Gastroesophageal sphincter (tissue), 4 donors: ENCODE results near the gene SLC7A7. TPM values are rescaled to one million over a fixed set of nuclear protein-coding genes. Genes with fewer than 3 reads are reported as not detected.

Source experiments
- ATAC-seq: fragments of 150-250 bp; one replicate; pipeline ENCODE4 v1.9.1; 2016; ENCODE audit warnings: mild to moderate bottlenecking, moderate library complexity
- H3K27ac ChIP-seq, 4 donors: fragments of 200-600 bp; sonication (generic) in 3 of 4; 1 replicate in 3 of 4; 2 replicates in 1 of 4; pipeline ENCODE4 v1.5.1; 2016 to 2019
- H3K27me3 ChIP-seq: fragments of 200-600 bp; sonication (generic); one replicate; pipeline ENCODE4 v1.5.1; 2019
- H3K36me3 ChIP-seq, 2 donors: fragments of 200-600 bp; sonication (generic); one replicate each; pipeline ENCODE4 v1.5.1; 2019; ENCODE audit warnings: control low read depth in 1 of 2
- H3K4me1 ChIP-seq, 3 donors: fragments of 200-600 bp; sonication (generic); 1 replicate in 2 of 3; 2 replicates in 1 of 3; pipeline ENCODE4 v1.5.1; 2016 to 2019; ENCODE audit warnings: control low read depth in 2 of 3
- H3K4me3 ChIP-seq, 2 donors: fragments of 200-600 bp; sonication (generic); one replicate each; pipeline ENCODE4 v1.5.1; 2019; ENCODE audit warnings: mild to moderate bottlenecking in 1 of 2, moderate library complexity in 1 of 2
- H3K9me3 ChIP-seq, 3 donors: fragments of 200-600 bp; sonication (generic); one replicate each; pipeline ENCODE4 v1.5.1; 2017 to 2019; ENCODE audit warnings: control low read depth in 2 of 3
- CTCF ChIP-seq, 4 experiments: fragments of 200-600 bp in 2 of 4; fragments of 450-650 bp in 2 of 4; sonication (generic) in 1 of 4; IDR thresholded peaks; one replicate each; pipeline ENCODE4 v1.5.1; 2017 to 2019; ENCODE audit warnings: antibody characterized with exemption in 4 of 4, mild to moderate bottlenecking in 2 of 4, moderate library complexity in 2 of 4
- EP300 ChIP-seq: sonication (generic); formaldehyde crosslinking; IDR thresholded peaks from one replicate; pipeline ENCODE4 v1.6.1; 2017; ENCODE audit warnings: antibody characterized with exemption, mild to moderate bottlenecking
- POLR2A ChIP-seq, 2 donors: fragments of 450-650 bp; IDR thresholded peaks; one replicate each; pipeline ENCODE4 v1.6.1; 2017; ENCODE audit warnings: antibody characterized with exemption in 2 of 2, mild to moderate bottlenecking in 2 of 2, moderate library complexity in 1 of 2
- POLR2AphosphoS5 ChIP-seq: sonication (generic); formaldehyde crosslinking; IDR thresholded peaks from one replicate; pipeline ENCODE4 v1.6.1; 2017; ENCODE audit warnings: antibody characterized with exemption
- WGBS, 2 donors: methylation state at CpG; one replicate each; pipeline ENCODE4 v1.1.5; 2018; ENCODE audit warnings: low coverage in 1 of 2; 5-methylcytosine and 5-hydroxymethylcytosine counted together
- total RNA-seq, 4 donors: library from RNA; depleted of rRNA; stranded (reverse); fragments of >200 nt; gene quantifications; one replicate each; pipeline ENCODE4 v1.1.0, GENCODE V29; 2016

The SLC7A7 gene
- total RNA-seq, 4 donors from 2014 or later, result 8.1 to 36.6 (median 23.4) TPM

DNA sequence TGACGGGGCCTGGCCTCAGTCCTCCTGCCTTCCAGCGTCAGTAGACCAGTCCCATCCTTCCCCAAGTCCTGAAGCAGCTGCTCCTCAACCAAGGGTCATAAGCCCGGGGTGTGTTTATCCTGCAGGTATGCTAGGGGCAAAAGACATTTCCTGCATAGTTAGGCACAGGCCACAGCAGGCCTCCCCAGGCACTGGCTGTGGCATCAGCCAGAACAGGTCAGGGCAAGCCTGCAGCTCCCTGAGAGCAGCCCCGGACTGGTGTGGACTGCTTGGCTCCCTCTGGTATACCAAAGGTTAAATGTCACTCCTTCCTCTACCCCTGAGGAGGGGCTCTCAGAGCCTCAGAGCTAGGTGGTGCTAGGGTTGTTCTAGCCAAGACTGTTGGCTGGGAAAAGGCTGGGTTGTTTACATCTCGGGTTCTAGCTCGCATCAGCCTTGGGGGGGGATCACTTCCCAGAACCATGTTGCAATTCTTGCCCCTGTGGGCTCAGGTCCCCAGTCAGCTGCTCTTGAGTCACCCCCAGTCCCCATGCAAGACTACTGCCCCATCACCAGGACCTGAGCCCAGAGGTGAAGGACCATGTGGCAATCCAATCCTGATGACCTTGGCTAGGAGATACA, 24.0 kb upstream of the SLC7A7 start:
- no peaks in the 10 kb centered on the region for H3K9me3 ChIP-seq
- peaks cover 0 to 71% (median 16%) of the 10 kb centered on the region in 3 donors for H3K4me1 ChIP-seq
- no peaks in the 10 kb centered on the region for H3K27me3 ChIP-seq
- peaks cover 0 to 47% of the 10 kb centered on the region in 2 donors for H3K36me3 ChIP-seq
- ATAC-seq, result peak; percentile 51
- peak overlapping the region; percentile 92 to 96 for H3K4me3 ChIP-seq
- H3K27ac ChIP-seq, result peak overlapping the region; percentile 96 to 99 (median 98)
- no peak for TF ChIP-seq EP300
- TF ChIP-seq POLR2AphosphoS5, result peak; percentile 81
- WGBS, 2 donors, result 0 to 40% methylated on average over 1 to 2 of the region's 6 CpGs

- Histone ChIP-seq H3K4me3 (peak overlapping the region; percentile 92 to 96), H3K36me3 (peaks cover 0 to 47% of the 10 kb centered on the region in 2 donors), H3K27ac (peak overlapping the region; percentile 96 to 99 (median 98)), H3K4me1 (peaks cover 0 to 68% (median 16%) of the 10 kb centered on the region in 3 donors), H3K27me3 (no peaks in the 10 kb centered on the region), H3K9me3 (no peaks in the 10 kb centered on the region)
- peak; percentile 18 for ATAC-seq
- 0 to 13% methylated on average over 1 to 3 of the region's 6 CpGs for WGBS, 2 donors
- TF ChIP-seq CTCF (IDR thresholded peaks at IDR 0.05), result no peak
- no peak for TF ChIP-seq POLR2AphosphoS5
- no peak for TF ChIP-seq EP300
- TF ChIP-seq POLR2A (IDR thresholded peaks at IDR 0.05), result no peak
Observed at GRCh38 chr14:22838631-22839041, 23.4 kb upstream of the SLC7A7 start.

- peaks cover 0 to 45% of the 10 kb centered on the region in 2 donors for H3K36me3 ChIP-seq
- H3K4me3 ChIP-seq, result peak overlapping the region; percentile 92 to 96
- H3K27me3 ChIP-seq, result no peaks in the 10 kb centered on the region
- no peak for TF ChIP-seq EP300
- peak; percentile 36 to 60 for TF ChIP-seq POLR2A (IDR thresholded peaks at IDR 0.05)
- peak; percentile 66 for TF ChIP-seq POLR2AphosphoS5
- peak in 1 of 4 experiments; percentile 21 for TF ChIP-seq CTCF (IDR thresholded peaks at IDR 0.05)
- peaks cover 0 to 61% (median 16%) of the 10 kb centered on the region in 3 donors for H3K4me1 ChIP-seq
- no peaks in the 10 kb centered on the region for H3K9me3 ChIP-seq
- peak; percentile 78 for ATAC-seq
- 8 to 29% methylated on average over 2 to 9 of the region's 25 CpGs for whole genome bisulfite sequencing, 2 donors
- peak overlapping the region; percentile 96 to 99 (median 98) for H3K27ac ChIP-seq
Observed at GRCh38 chr14:22837750-22838538, 22.7 kb upstream of the SLC7A7 start.

DNA sequence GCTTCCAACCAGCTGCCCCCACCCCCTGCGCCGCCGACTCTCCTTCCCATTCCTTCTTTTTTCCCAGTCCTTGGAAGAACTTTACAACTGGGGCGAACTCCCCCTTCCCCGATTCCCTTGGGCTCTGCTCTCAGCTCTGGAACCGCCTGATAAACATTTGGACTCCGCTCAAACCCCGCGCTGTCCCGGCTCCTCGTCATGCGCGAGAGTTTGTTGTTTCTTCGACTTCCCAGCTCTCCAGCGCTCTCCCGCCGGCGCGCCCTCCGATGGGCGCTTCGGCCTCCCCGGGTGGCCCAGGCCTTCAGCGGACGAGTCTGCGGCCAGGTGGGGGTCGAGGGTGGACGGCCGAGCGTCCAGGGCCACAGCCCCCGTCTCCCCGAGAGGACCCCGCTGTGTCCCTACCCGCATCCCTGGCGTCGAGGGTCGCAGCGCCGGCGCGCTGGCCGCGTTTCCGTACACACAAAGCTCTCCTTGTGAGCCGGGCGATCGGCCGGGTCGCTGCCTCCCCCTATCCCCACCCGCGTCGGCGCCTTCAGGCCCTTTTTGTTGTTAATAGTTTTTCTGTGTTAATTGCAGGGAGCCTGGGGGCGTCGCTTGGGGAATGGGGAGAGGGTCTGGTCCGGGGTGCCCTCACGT, 22.0 kb upstream of the SLC7A7 start:
- Histone ChIP-seq H3K4me3 (peak overlapping the region; percentile 92 to 96), H3K27me3 (no peaks in the 10 kb centered on the region), H3K9me3 (no peaks in the 10 kb centered on the region), H3K4me1 (peaks cover 0 to 53% (median 16%) of the 10 kb centered on the region in 3 donors), H3K36me3 (peaks cover 0 to 38% of the 10 kb centered on the region in 2 donors), H3K27ac (peak overlapping the region; percentile 96 to 99 (median 98))
- ATAC-seq, result peak; percentile 35
- WGBS, 2 donors, result 0 to 1% methylated on average over 11 to 14 of the region's 57 CpGs
- TF ChIP-seq POLR2AphosphoS5 (peak; percentile 41), EP300 (no peak), POLR2A (IDR thresholded peaks at IDR 0.05) (peak; percentile 40 to 41), CTCF (IDR thresholded peaks at IDR 0.05) (peak in 1 of 4 experiments; percentile 8)
